CD4-positive, alpha-beta T cell treated with Interleukin-2 at 100 ng/mL for 4 hours (primary cell): Measurements from ENCODE around the gene GPR63.

Experiments used
- DNase-seq: peaks from one replicate; pipeline ENCODE4 v3.0.0-alpha.2; 2020; ENCODE audit warnings: low spot score

The GPR63 gene

GRCh38 chr6:96837081-96837971 lies at the start of gene GPR63:
TSS of gene GPR63 (minus strand) at chr6:96837477. CDS start at chr6:96799731, 37,746 bp downstream.
- DNase-seq = peak; percentile 76

- no peak for DNase-seq
These were observed 49.2 kb upstream of the GPR63 start for GRCh38 chr6:96886519-96886918.

- DNase-seq = peak; percentile 33
These were observed 47.9 kb upstream of the GPR63 start for GRCh38 chr6:96885187-96885631.

GRCh38 chr6:96878143-96878542 lies 40.9 kb upstream of the GPR63 start:
- DNase-seq = no peak

GRCh38 chr6:96876886-96877545 lies 39.7 kb upstream of the GPR63 start:
- DNase-seq = no peak

GRCh38 chr6:96872976-96873375 lies 35.7 kb upstream of the GPR63 start:
- DNase-seq = no peak

GRCh38 chr6:96865055-96865405 lies 27.8 kb upstream of the GPR63 start:
- no peak for DNase-seq

GRCh38 chr6:96864216-96865054 lies 27.2 kb upstream of the GPR63 start:
- no peak for DNase-seq

- DNase-seq = no peak
These were observed 25.3 kb upstream of the GPR63 start for GRCh38 chr6:96862560-96862959.

GRCh38 chr6:96861588-96861987 lies 24.3 kb upstream of the GPR63 start:
- DNase-seq = no peak

- no peak for DNase-seq
These were observed 19.6 kb upstream of the GPR63 start for GRCh38 chr6:96856856-96857255.

- DNase-seq = no peak
These were observed 15.8 kb upstream of the GPR63 start for GRCh38 chr6:96853083-96853482.

- DNase-seq = no peak
These were observed 15.3 kb upstream of the GPR63 start for GRCh38 chr6:96852605-96853004.

- no peak for DNase-seq
These were observed 14.6 kb upstream of the GPR63 start for GRCh38 chr6:96851858-96852257.

- DNase-seq = no peak
These were observed 12.3 kb upstream of the GPR63 start for GRCh38 chr6:96849615-96850014.

GRCh38 chr6:96844530-96844929 lies 7.3 kb upstream of the GPR63 start:
- no peak for DNase-seq

GRCh38 chr6:96841345-96841744 lies 4.1 kb upstream of the GPR63 start:
- DNase-seq = no peak

- no peak for DNase-seq
These were observed 621 bp downstream of the GPR63 start for GRCh38 chr6:96836631-96837080.

GRCh38 chr6:96834070-96834469 lies 3.2 kb downstream of the GPR63 start:
- no peak for DNase-seq

GRCh38 chr6:96832780-96833179 lies 4.5 kb downstream of the GPR63 start:
- no peak for DNase-seq

GRCh38 chr6:96826865-96827264 lies 10.4 kb downstream of the GPR63 start:
- no peak for DNase-seq

GRCh38 chr6:96823743-96824142 lies 13.5 kb downstream of the GPR63 start:
- no peak for DNase-seq
